ENCODE results near the gene GAL3ST2. TPM values are rescaled to one million over a fixed set of nuclear protein-coding genes. Genes with fewer than 3 reads are reported as not detected.
"Not testable (repeated sequence)": the region's sequence is repeated elsewhere in the genome, so short reads cannot be mapped to it uniquely, and the experiment has no call there.

Gene GAL3ST2
- total RNA-seq, 2 experiments from 2014 or later = 0.21 to 0.25 TPM

GRCh38 chr2:241812730-241813643, 36.4 kb downstream of the GAL3ST2 start:
- ChIA-PET POLR2A (no interaction called here), CTCF (no interaction called here)

DNA sequence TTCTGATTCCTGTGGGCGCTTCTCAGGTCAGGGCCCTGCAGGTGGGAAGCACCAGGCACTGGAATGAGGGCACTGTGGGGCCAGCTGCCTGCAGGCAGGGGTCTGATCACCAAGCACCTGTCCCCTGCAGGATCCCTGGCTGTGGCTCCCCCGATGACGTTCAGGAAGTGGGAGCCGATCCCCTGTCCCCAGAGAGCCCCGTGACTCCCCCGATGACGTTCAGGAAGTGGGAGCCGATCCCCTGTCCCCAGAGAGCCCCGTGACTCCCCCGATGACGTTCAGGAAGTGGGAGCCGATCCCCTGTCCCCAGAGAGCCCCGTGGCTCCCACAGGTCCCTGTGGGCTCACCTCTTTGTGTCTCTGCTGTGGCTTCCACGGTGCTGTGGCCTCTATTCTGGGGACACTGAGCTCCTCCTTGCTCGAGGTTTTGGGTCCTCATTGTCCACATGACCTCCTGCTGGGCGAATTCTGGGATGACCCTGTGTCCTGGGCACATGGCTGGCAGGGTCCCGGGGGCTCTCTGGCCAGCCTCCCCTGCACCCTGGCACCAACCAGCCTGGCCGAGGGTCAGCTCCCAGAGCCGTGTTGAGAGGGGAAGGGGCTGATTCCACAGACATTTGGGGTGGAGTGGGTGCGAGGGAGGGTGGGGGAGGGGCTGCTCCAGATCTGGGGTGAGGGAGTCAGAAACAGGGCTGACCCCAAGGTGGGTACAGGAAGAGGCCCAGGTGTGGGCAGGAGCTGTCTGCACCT, 37.2 kb downstream of the GAL3ST2 start:
- ChIA-PET CTCF (no interaction called here), POLR2A (no interaction called here)

DNA sequence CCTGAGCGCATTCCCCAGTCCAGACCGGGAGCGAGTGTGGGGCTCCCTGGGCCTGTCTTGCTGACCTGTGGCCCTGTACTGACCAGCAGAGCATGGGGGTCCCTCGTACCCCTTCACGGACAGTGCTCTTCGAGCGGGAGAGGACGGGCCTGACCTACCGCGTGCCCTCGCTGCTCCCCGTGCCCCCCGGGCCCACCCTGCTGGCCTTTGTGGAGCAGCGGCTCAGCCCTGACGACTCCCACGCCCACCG, 37.7 kb downstream of the GAL3ST2 start:
- ChIA-PET POLR2A (no interaction called here), CTCF (no interaction called here)

GRCh38 chr2:241814643-241815476, 38.2 kb downstream of the GAL3ST2 start:
- POLR2A ChIA-PET = no interaction called here

DNA sequence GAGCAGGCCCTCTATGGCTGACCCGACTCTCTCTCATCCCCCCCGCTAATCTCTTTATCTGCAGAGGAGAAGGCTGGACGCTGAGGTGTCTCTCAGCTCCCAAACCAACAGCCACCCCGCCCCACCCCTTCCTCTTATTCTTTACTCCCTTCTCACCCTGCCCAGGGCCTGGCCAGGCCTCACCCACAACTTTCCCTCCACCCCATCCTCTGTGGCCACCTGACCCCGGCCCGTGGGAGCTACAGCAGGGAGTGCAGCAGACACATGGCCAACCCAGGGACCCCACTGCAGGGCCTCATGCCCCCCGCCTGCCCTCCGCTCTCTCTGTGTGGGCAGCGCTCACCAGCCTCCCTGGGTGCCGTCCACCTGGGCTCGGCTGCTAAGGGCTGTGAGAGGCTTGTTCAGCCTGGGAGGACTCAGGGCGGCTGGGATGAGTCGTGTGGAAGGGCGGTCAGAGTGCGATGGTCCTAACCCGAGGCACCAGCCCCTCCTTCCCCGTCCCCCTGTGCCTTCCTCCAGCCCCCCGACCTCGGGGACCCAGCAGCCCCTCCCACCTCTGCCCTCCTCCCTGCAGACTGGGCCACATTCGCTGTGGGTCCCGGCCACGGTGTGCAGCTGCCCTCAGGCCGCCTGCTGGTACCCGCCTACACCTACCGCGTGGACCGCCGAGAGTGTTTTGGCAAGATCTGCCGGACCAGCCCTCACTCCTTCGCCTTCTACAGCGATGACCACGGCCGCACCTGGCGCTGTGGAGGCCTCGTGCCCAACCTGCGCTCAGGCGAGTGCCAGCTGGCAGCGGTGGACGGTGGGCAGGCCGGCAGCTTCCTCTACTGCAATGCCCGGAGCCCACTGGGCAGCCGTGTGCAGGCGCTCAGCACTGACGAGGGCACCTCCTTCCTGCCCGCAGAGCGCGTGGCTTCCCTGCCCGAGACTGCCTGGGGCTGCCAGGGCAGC, 39.1 kb downstream of the GAL3ST2 start:
- ChIA-PET POLR2A (no interaction called here), CTCF (interaction anchor here (1.1 kb wide), 1 partner anchor 75 kb away, joined by 4 read pairs; no protein-coding TSS in a partner anchor)

More at GRCh38 chr2:241814643-241815476, 38.2 kb downstream of the GAL3ST2 start:
- CTCF ChIA-PET = no interaction called here

DNA sequence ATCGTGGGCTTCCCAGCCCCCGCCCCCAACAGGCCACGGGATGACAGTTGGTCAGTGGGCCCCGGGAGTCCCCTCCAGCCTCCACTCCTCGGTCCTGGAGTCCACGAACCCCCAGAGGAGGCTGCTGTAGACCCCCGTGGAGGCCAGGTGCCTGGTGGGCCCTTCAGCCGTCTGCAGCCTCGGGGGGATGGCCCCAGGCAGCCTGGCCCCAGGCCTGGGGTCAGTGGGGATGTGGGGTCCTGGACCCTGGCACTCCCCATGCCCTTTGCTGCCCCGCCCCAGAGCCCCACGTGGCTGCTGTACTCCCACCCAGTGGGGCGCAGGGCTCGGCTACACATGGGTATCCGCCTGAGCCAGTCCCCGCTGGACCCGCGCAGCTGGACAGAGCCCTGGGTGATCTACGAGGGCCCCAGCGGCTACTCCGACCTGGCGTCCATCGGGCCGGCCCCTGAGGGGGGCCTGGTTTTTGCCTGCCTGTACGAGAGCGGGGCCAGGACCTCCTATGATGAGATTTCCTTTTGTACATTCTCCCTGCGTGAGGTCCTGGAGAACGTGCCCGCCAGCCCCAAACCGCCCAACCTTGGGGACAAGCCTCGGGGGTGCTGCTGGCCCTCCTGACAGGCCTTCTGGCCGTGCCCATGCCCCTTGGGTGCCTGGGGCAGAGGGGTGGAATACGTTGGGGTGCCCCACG, 40.0 kb downstream of the GAL3ST2 start:
- POLR2A ChIA-PET = no interaction called here
- CTCF ChIA-PET = interaction anchor here (0.9 to 1.1 kb wide), 2 partner anchors 20 to 76 kb away, joined by 3 to 4 read pairs; no protein-coding TSS in a partner anchor

DNA sequence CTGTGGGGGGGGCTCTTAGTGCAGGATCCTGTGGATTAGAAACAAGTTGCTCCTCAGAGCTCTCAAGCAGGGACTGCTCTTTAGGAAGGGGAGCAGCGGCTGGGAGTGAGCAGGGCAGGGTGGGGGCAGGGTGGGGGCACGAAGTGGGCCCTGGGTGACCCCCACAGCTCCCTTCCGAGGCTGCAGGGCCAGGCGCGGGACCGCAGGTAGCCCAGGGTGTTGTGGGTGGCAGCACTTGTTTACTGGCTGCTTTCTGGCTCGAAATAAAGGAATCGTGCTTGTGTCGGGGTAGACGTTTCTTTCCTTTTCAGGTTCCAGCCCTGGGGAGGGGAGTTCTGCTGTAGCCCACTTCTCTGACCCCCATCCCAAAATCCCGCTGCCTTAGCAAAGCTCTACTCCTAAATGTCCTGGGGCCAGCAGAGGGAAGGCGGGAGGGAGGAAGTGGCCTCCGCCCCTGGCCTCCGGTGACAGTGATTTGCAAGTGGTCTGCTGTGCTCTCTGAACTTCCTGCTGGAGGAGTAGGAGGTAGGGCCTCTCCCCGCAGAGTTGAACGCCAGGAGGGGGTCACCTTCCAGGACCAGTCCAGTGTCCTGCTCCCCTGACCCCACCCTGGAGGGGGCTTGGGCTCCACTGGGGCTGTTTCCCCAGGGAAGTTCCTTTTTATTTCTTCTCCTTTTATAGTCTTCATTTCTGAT, 40.7 kb downstream of the GAL3ST2 start:
- POLR2A ChIA-PET = no interaction called here
- CTCF ChIA-PET = interaction anchor here (0.9 kb wide), 1 partner anchor 20 kb away, joined by 3 read pairs; no protein-coding TSS in a partner anchor

GRCh38 chr2:241817821-241818215, 41.2 kb downstream of the GAL3ST2 start:
- POLR2A ChIA-PET, CTCF ChIA-PET: not testable (repeated sequence)

- ChIA-PET CTCF (no interaction called here), POLR2A (no interaction called here)
Observed at GRCh38 chr2:241818229-241818942, 41.8 kb downstream of the GAL3ST2 start.

DNA sequence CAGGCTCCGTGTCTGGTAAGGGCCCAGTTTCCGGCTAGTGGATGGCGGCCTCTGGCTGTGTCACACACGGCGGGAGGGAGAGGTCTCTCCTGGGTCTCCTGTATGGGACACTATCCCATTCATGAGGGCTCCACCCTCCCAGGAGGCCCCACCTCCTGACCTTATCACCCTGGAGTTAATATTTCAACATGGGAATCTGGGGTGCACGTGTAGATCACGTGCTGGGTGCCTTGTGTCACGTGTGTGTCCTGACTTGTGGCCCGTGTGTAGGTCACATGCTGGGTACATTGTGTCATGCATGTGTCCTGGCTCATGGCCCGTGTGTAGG, 42.3 kb downstream of the GAL3ST2 start:
- CTCF ChIA-PET = no interaction called here
- POLR2A ChIA-PET = no interaction called here

DNA sequence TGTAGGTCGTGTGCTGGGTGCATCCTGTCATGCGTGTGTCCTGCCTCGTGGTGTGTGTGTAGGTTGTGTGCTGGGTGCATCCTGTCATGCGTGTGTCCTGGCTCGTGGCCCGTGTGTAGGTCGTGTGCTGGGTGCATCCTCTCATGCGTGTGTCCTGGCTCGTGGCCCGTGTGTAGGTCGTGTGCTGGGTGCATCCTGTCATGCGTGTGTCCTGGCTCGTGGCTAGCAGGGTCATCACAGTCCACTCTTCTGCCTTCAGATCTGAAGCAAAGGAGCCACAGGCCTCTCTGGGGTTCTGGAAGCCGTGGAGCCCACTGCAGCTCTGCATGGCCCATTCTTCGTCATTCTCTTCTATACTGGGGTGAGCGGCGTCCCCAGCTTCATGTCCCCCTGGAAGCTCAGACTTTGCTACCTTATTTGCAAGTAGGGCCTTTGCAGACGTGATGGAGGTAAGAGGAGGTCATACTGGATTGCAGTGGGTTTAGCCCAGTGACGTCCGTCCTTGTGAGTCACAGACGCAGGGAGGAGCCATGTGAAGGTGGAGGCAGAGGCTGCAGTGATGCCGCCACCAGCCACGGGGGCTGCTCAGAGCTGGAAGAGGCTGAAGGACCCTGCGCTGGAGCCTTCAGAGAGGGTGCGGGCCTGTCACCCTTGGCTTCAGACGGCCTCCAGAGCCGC, 43.5 kb downstream of the GAL3ST2 start:
- CTCF ChIA-PET, POLR2A ChIA-PET: not testable (repeated sequence)

DNA sequence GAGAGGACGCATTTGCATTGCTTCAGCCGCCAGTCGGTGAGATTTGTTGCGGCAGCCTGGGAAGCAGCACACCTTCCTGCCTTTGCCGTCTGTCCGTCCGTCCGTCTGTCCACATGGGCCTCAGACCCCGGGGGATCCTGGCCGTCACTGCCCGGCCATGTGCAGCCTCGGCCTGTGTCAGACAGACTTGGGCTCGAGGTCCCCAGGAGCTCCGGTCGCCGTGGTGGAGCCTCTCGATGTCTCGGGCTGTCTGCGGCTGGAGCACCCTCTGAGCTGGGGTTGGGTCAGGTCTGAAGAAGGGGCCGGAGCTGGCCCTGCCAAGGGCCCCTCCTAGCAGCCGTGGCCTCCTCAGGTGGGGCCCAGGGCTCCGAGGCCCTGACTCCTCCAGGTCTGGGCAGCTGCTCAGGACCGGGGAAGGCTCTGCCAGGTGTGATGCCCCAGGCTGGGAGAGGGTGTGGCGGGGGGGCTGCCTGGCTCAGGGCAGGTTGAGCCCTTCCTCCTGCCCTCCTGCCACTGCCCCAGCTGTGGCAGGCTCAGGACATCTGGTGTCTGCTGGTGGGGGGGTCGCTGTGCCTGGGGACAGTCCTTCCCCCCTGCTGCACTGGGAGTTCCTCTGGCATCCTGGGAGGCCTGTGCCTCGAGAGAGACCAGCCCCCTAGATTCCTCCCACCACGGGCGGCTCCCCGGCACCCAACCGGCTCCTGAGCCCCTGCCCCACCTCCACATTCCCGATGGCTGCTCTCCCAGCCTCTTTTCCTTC, 44.2 kb downstream of the GAL3ST2 start:
- ChIA-PET CTCF (no interaction called here), POLR2A (no interaction called here)

DNA sequence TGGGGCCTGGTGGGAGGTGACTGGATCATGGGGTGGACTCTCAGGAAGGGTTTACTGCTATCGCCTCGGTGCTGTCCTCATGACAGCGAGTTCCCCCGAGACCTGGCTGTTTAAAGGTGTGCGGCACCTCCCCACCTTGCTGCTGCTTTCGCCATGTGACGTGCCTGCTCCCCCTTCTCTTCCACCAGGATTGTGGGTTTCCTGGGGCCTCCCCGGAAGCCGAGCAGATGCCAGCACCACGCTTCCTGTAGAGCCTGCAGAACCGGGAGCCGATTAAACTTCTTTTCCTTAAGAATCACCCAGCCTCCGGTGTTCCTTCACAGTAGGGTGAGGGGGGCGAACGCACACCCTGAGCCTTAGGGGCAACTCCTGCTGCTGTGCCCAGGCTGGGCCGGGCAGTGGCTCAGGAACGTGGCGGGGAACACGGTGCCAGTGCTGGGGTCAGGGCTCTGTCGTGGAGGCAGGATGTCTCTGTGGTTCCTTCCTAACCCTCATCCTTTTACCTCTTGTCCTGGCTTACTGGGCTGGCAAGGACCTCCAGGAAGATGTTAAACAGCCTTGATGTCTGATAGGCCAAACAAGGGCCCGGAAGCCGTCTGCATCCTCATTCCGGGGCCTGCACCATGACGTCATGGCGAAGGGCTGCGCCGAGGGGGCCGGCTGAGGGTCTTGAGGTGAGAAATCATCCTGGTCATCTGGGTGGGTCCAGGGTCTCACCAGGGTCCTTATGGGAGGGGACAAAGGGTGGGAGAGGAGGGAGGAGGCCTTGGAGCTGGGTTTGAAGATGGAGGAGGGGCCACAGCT, 45.0 kb downstream of the GAL3ST2 start:
- ChIA-PET CTCF (interaction anchor here (1.0 kb wide), 1 partner anchor 18 kb away, joined by 3 read pairs; no protein-coding TSS in a partner anchor), POLR2A (no interaction called here)

GRCh38 chr2:241822264-241822623, 45.6 kb downstream of the GAL3ST2 start:
- ChIA-PET POLR2A (no interaction called here), CTCF (interaction anchor here (1.0 kb wide), 1 partner anchor 18 kb away, joined by 3 read pairs; no protein-coding TSS in a partner anchor)

GRCh38 chr2:241823531-241824437, 47.2 kb downstream of the GAL3ST2 start:
- POLR2A ChIA-PET, CTCF ChIA-PET: not testable (repeated sequence)

Measured in activated CD8-positive, alpha-beta memory T cell treated with anti-CD3 and anti-CD28 coated beads for 36 hours (primary cell).